ENCODE data around the gene TMEM247.

TMEM247 gene

GRCh38 chr2:46487667-46488335 is 8.4 kb downstream of the TMEM247 start:
- FAIRE-seq (no peak), DNase-seq (ENCODE audit: insufficient read length, low spot score) (no peak)

- DNase-seq (ENCODE audit: insufficient read length, low spot score) (no peak), FAIRE-seq (no peak)
Observed at GRCh38 chr2:46488389-46488788, 9.0 kb downstream of the TMEM247 start.

GRCh38 chr2:46489423-46490174 is 10.2 kb downstream of the TMEM247 start:
- DNase-seq (ENCODE audit: insufficient read length, low spot score) (no peak), FAIRE-seq (no peak)

GRCh38 chr2:46490521-46491141 is 11.3 kb downstream of the TMEM247 start:
- peak; percentile 64 for FAIRE-seq

GRCh38 chr2:46492301-46492700 is 12.9 kb downstream of the TMEM247 start:
- FAIRE-seq (no peak), DNase-seq (ENCODE audit: insufficient read length, low spot score) (no peak)

More at GRCh38 chr2:46490521-46491141, 11.3 kb downstream of the TMEM247 start:
- DNase-seq (ENCODE audit: insufficient read length, low spot score), result peak; percentile 59

GRCh38 chr2:46493241-46493970 is 14.0 kb downstream of the TMEM247 start:
- peak; percentile 46 for DNase-seq (ENCODE audit: insufficient read length, low spot score)
- peak; percentile 89 for FAIRE-seq

- no peak for DNase-seq (ENCODE audit: insufficient read length, low spot score)
- FAIRE-seq, result no peak
Observed at GRCh38 chr2:46493971-46494250, 14.5 kb downstream of the TMEM247 start.

GRCh38 chr2:46494596-46494995 is 15.2 kb downstream of the TMEM247 start:
- DNase-seq (ENCODE audit: insufficient read length, low spot score) (no peak), FAIRE-seq (peak; percentile 86)

- no peak for DNase-seq (ENCODE audit: insufficient read length, low spot score)
- FAIRE-seq, result no peak
Observed at GRCh38 chr2:46495231-46496030, 16.1 kb downstream of the TMEM247 start.

GRCh38 chr2:46497766-46498165 is 18.4 kb downstream of the TMEM247 start:
- no peak for FAIRE-seq
- DNase-seq (ENCODE audit: insufficient read length, low spot score), result no peak

GRCh38 chr2:46498681-46499080 is 19.3 kb downstream of the TMEM247 start:
- DNase-seq (ENCODE audit: insufficient read length, low spot score) (no peak), FAIRE-seq (no peak)

GRCh38 chr2:46499392-46499785 is 20.0 kb downstream of the TMEM247 start:
- FAIRE-seq (no peak), DNase-seq (ENCODE audit: insufficient read length, low spot score) (no peak)

GRCh38 chr2:46500801-46501200 is 21.4 kb downstream of the TMEM247 start:
- no peak for DNase-seq (ENCODE audit: insufficient read length, low spot score)
- no peak for FAIRE-seq

GRCh38 chr2:46502291-46502885 is 23.0 kb downstream of the TMEM247 start:
- no peak for FAIRE-seq

GRCh38 chr2:46503686-46504085 is 24.3 kb downstream of the TMEM247 start:
- no peak for FAIRE-seq
- DNase-seq (ENCODE audit: insufficient read length, low spot score), result no peak

More at GRCh38 chr2:46502291-46502885, 23.0 kb downstream of the TMEM247 start:
- DNase-seq (ENCODE audit: insufficient read length, low spot score), result no peak

- DNase-seq (ENCODE audit: insufficient read length, low spot score) (no peak), FAIRE-seq (no peak)
Observed at GRCh38 chr2:46504221-46504620, 24.9 kb downstream of the TMEM247 start.

- DNase-seq (ENCODE audit: insufficient read length, low spot score), result no peak
- no peak for FAIRE-seq
Observed at GRCh38 chr2:46504685-46505471, 25.5 kb downstream of the TMEM247 start.

GRCh38 chr2:46505472-46505783 is 26.1 kb downstream of the TMEM247 start:
- DNase-seq (ENCODE audit: insufficient read length, low spot score), result no peak
- FAIRE-seq, result no peak

GRCh38 chr2:46506131-46506706 is 26.9 kb downstream of the TMEM247 start:
- FAIRE-seq (no peak), DNase-seq (ENCODE audit: insufficient read length, low spot score) (no peak)

All from GM19239 (cell line).